Stimulated activated CD4-positive, alpha-beta T cell treated with anti-CD3 and anti-CD28 coated beads, Interleukin-4, amount 100 ng/mL, for 48 hours (primary cell): ENCODE data around the gene DCUN1D4.
"Not testable (repeated sequence)": the region's sequence is repeated elsewhere in the genome, so short reads cannot be mapped to it uniquely, and the experiment has no call there.

Experiments
- DNase-seq, 2 donors: peaks; one replicate each; pipeline ENCODE4 v3.0.0-alpha.2; 2020; ENCODE audit warnings: low read depth in 2 of 2

Gene DCUN1D4

GRCh38 chr4:51855270-51855669, 12.3 kb downstream of the DCUN1D4 start:
- DNase-seq: no peak

DNA sequence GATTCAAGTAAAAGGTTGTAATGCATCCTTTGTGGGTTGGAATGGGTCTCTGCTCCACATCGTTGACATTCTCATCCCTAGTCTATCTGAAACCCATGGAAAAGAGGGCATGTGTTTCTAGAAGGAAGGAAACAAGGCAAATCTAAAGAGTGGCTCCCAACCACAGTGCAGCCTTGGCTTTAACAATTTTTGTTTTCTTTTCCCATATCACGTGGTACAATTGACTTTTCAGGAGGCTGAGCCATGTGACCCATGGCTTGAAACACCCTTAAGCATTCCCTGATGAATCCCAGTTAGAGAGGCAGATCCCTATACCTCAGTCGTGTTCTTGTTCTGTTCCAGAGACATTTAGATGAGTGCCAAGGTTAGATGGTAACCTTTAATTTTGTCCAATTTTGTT, 12.8 kb downstream of the DCUN1D4 start:
- no peak for DNase-seq

DNA sequence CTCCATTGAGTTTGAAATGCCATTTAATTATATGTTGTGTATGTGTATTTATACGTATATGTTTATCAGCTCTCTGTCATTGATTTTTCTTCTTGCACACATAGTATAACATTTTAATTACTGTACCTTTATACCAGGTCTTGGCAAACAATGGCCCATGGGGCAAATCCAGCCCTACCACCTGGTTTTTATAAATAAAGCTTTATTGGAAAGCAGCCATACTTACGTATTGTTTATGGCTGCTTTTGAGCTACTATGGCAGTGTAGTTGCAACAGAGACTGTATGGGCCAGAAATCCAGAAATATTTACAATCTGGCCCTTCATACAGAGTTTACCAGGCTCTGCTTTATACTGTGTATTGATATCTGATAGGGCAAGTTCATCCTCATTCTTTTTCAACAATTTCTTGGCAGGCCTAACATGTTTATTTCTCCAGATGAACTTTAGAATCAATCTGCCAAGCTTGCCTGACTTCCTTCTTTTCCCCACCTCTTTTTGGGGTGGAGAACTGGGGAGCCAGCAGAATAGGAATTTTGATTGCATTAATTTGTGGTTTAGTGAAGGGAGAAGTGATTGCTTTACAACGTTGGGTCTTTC, 15.8 kb downstream of the DCUN1D4 start:
- no peak for DNase-seq

DNA sequence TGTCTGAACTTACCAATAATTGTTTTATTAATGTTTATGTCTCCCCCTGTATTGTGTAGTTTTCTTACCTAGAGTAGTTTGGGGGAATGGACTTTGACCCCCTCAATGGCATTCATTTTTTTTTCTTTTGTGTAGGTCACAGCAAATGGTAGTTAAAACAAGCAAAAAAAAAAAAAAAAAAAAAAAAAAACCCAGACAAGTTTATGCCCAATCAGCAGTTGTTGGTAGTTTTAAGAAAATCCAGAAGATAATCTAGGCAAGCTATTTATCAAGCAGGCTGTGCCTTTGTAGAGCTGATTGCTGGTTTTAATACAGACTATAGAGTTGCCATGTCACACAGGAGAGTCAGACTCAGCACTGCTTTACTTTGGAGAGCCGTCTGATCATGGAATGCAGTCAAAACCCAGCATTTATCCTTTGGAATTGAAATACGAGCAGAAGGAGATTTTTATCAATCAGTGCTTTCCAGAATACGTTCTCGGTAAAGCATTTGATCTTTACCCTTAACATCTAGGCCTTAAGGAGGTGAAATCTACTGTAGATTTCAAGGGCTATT, 16.6 kb downstream of the DCUN1D4 start:
- DNase-seq: no peak

DNA sequence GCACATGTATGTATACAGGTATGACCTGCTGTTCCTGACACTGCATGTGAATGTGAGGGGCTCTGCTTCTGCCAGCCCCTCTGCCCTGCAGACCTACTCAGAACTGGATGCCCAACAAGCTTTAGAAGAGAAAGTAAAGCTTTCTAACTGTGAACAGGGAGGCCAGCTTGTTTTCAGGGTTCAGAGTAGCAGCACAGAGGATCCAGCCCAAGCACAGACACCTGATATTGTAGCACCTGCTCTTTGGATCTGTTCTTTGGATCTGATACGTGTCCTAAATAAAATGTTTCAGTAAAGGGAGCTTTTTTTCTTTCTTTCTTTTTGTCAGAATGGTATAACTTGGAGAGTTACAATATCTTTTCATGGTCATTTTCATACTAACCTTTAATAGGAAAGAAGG, 19.2 kb downstream of the DCUN1D4 start:
- DNase-seq: no peak

- no peak for DNase-seq
Observed at GRCh38 chr4:51862781-51863180, 19.8 kb downstream of the DCUN1D4 start.

DNA sequence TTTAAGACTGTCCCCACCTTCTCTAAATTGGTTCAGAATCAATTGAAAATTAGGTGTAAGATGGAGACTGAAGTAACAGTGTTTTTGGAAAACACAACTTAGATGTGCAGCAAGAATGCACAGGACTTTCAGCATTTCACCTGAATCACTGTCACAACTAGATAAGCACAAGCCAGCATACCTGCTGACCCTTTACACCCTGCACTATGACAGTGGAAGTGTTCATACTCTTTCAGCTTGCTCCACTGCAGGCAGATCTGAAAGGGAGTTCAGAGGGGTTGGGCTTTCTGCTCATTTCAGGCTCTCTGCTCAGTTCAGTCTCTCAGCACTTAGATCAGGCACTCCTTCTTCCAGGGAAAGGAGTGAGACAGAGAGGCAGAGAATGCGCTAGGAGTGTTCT, 22.8 kb downstream of the DCUN1D4 start:
- no peak for DNase-seq

DNA sequence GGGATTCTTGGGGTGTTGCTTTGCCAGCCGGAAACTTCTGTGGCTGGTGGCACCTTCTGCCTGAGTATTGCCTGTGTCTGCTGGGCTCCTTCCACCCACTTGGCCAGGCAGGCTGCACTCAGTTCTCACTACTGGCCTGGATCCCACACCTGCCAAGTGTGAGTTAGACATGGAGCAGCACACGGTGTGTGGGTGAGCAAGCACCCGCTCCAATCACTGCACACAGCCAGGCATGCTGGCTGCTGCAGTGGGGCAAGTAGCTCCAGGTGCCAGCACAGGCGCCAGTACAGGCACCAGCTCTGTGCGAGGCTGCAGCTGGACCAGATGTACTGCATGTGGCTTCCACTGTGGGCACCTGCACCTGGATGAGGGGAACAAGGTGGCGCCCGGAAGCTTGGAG, 23.9 kb downstream of the DCUN1D4 start:
- DNase-seq: no peak

GRCh38 chr4:51867689-51868448, 24.9 kb downstream of the DCUN1D4 start:
- DNase-seq: no peak

DNA sequence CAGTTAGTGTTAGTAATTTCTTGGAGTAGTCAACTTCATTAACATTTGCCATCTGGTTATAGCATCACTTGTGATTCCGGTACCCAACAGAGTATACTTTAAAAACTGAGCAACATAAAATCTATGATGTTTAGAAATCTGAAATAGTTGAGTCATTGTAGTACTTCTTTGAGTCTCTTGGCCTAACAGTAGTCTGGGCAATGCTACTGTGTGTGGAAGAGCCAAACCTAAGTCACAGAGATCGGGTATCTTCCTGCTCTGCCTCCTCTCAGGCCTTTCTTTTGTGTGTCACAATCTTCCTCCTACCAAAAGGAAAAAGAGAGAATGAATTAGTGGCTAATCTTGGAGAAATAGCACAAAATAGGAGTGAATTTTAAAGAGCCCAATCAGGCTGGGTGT, 25.5 kb downstream of the DCUN1D4 start:
- no peak for DNase-seq

GRCh38 chr4:51870441-51871188, 27.7 kb downstream of the DCUN1D4 start:
- no peak for DNase-seq

- no peak for DNase-seq
Observed at GRCh38 chr4:51872283-51872997, 29.5 kb downstream of the DCUN1D4 start.

DNA sequence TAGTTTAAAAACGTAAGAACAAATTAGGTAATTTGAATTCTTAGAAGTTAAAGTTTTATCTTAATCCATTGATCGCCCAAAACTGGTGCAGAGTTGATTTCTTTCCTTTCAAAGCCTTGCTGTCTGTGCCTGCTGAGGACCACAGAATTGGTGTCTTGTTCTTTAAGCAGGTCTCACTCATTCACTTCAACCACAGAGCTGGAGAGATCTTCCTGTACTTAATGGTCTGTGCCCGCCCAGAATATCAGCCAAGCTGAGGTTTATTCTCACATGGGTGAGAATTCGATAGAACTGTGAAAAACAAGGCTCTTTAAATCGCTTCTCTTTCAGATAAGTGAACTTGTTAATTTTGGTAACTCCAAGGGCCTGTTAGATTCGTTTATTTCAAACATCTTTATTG, 31.6 kb downstream of the DCUN1D4 start:
- no peak for DNase-seq

- no peak for DNase-seq
Observed at GRCh38 chr4:51878431-51878830, 35.5 kb downstream of the DCUN1D4 start.

DNA sequence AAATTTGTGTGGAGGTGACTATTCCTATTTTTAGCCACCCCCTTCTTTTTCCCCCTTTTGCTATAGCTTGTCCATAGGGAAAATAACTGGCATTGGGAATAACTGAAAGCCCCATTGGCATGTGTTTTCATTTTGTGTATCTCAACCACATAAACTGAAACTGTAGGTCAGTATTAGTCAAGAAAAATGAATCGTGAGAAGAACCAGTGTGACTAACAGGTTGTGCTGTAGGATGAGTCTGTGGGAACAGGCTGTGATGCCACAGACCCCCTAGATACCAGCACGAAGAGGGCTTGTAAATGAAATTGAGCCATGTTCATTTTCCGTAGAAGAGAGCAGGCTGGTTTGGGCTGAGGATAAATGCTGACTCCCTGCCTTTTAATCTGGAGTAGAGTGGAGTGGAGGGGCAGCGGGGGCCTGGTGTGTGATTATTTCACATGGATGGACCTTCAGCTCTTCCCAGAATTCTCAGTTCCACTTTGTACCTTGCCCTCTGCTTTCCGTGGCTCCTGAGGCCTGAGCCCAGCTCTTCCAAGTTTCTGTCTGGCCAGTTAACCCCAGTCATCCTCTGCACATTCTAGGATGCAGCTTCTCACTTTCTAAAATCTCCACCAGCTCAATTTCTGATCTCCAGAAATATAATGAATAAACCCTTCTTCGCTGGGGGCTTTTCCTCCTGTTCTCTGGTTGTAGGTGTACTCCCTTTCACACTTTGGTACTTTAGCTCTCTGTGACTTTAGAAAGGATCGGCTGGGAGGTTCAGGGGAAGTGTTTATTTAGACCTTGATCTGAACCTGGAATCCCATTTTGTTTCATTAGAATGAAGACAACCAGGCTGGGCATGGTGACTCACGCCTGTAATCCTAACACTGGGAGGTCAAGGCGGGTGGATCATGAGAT, 37.3 kb downstream of the DCUN1D4 start:
- DNase-seq: no peak

DNA sequence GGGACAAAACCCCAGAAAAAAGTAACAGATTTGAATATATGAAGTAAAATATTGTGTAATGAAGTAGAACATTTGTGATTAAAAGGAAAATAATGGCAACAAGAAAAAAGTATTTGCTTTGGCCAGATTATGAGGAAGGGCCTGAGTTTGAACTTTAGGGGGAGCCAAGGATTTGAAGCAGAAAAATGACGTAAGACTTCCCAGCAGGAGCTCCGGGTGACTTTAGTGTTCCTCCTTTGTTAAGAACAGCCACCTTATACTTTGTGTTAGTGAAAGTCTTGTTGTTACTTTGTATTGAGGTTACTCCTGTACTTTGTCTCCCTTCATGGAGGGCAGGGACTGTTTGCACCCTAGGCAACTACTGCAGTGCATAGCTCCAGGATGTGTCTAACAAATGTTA, 41.1 kb downstream of the DCUN1D4 start:
- DNase-seq: no peak

DNA sequence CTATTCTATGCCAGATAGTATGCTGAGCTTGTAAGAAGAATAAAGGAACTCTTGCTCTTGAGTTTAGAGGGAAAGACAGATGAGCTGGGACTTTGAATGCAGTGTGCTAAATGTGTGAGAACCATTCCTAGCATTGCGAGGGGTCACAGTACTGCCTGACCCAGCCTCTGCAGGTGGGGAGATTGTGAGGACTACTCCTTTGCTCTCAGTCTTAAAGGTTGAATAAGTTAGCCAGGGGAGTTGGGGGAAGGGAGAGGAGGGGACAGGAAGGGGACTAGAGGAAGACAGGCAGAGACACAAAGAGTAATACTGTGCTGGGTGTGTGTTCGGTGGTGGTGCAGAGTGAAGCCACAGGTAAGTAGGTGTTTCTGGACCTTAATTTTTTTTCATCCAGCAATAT, 41.7 kb downstream of the DCUN1D4 start:
- DNase-seq: no peak

DNA sequence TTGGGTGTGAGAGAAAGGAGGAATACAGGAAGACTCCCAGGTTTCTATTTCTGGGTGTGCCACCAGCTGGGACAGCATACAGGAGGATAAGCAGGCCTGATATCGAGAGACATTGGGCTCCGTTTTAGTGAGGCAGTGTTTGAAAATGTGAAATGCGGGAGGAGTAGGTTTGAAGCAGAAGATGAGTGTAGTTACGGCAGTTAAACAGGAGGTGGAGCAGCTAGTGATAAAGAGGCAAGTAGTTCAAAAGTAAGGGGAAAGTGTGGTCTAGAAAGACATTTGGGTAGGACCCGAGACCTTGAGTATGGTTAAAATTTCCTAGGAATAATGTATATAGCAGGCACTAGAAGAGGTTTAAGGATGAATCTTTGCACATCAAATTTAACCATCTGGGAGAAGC, 42.4 kb downstream of the DCUN1D4 start:
- DNase-seq: no peak

GRCh38 chr4:51890760-51891159, 47.8 kb downstream of the DCUN1D4 start:
- no peak for DNase-seq

- not testable (repeated sequence) for DNase-seq
Observed at GRCh38 chr4:51893402-51893801, 50.4 kb downstream of the DCUN1D4 start.

- no peak for DNase-seq
Observed at GRCh38 chr4:51894059-51894645, 51.2 kb downstream of the DCUN1D4 start.
